T-cell (primary cell): ENCODE measurements around the gene KLF3. TPM values are rescaled to one million over a fixed set of nuclear protein-coding genes. Genes with fewer than 3 reads are reported as not detected.

Source experiments
- ATAC-seq, 4 experiments: fragments of 200-7000 bp in 3 of 4; fragments of 150-1000 bp in 1 of 4; cut with Tn5 transposase; replicated peaks in 1 of 4; 1 replicate in 3 of 4; 2 replicates in 1 of 4; pipeline ENCODE4 v1.10.0; 2021; ENCODE audit warnings: moderate library complexity in 3 of 4, mild to moderate bottlenecking in 2 of 4, moderate number of reproducible peaks in 1 of 4
- CTCF ChIA-PET, 2 donors: fragments of 300-600 bp; sonication (Branson Sonifier 250); formaldehyde crosslinking; loops; one replicate each; lab custom pipeline; 2022; ENCODE audit warnings: antibody characterized with exemption in 2 of 2; lab: Charles Lee
- POLR2A ChIA-PET, 2 donors: fragments of 300-600 bp; sonication (Branson Sonifier 250); formaldehyde crosslinking; loops; one replicate each; lab custom pipeline; 2022; ENCODE audit warnings: antibody characterized with exemption in 2 of 2; lab: Charles Lee
- DNase-seq, 35 experiments: peaks; one replicate each; pipeline versions ENCODE4 v3.0.0 to v3.0.0-alpha.2; 2013 to 2023
- H3K27ac ChIP-seq: one replicate; pipeline ENCODE4 v1.5.1; 2013; ENCODE audit warnings: low read length
- H3K27me3 ChIP-seq, 2 experiments: replicated peaks in 1 of 2; 1 replicate in 1 of 2; 2 replicates in 1 of 2; pipeline versions ENCODE4 v1.6.1 to v1.7.0; 2013; ENCODE audit warnings: low read length in 1 of 2, mixed read lengths in 1 of 2; ENCODE audit not compliant: control insufficient read depth in 2 of 2, insufficient read depth in 2 of 2; ENCODE audit errors: extremely low read depth in 1 of 2
- H3K36me3 ChIP-seq, 2 donors: 1 replicate in 1 of 2; 2 replicates in 1 of 2; pipeline versions ENCODE4 v1.6.1 to v1.7.0; 2013; ENCODE audit warnings: low read length in 1 of 2; ENCODE audit not compliant: control insufficient read depth in 2 of 2, insufficient read depth in 1 of 2; ENCODE audit errors: extremely low read depth in 1 of 2
- H3K4me1 ChIP-seq, 2 experiments: 1 replicate in 1 of 2; 2 replicates in 1 of 2; pipeline versions ENCODE4 v1.6.1 to v1.7.0; 2013; ENCODE audit warnings: low read length in 2 of 2, mixed read lengths in 1 of 2; ENCODE audit not compliant: insufficient read depth in 2 of 2, control insufficient read depth in 1 of 2; ENCODE audit errors: extremely low read depth in 1 of 2
- H3K4me3 ChIP-seq, 2 donors: 1 replicate in 1 of 2; 2 replicates in 1 of 2; pipeline versions ENCODE4 v1.5.1 to v1.7.0; 2013; ENCODE audit warnings: mild to moderate bottlenecking in 2 of 2, low read length in 1 of 2, moderate library complexity in 1 of 2; ENCODE audit not compliant: control insufficient read depth in 1 of 2; ENCODE audit errors: extremely low read depth in 1 of 2
- H3K9me3 ChIP-seq: 2 replicates; pipeline ENCODE4 v1.7.0; 2013
- H3K27ac Mint-ChIP-seq, 2 donors: one replicate each; pipeline ENCODE4 v1.8.0; 2020 to 2021; ENCODE audit warnings: mild to moderate bottlenecking in 2 of 2, mixed read lengths in 2 of 2
- H3K27me3 Mint-ChIP-seq, 2 donors: one replicate each; pipeline ENCODE4 v1.8.0; 2021 to 2022; ENCODE audit warnings: mixed read lengths in 2 of 2
- H3K36me3 Mint-ChIP-seq: one replicate; pipeline ENCODE4 v1.8.0; 2021; ENCODE audit warnings: mixed read lengths
- H3K4me1 Mint-ChIP-seq, 3 donors: one replicate each; pipeline ENCODE4 v1.8.0; 2020 to 2022; ENCODE audit warnings: mixed read lengths in 3 of 3, mild to moderate bottlenecking in 1 of 3
- H3K4me3 Mint-ChIP-seq, 3 donors: one replicate each; pipeline ENCODE4 v1.8.0; 2020 to 2022; ENCODE audit warnings: mild to moderate bottlenecking in 3 of 3, mixed read lengths in 3 of 3, moderate library complexity in 3 of 3
- H3K9me3 Mint-ChIP-seq, 3 donors: one replicate each; pipeline ENCODE4 v1.8.0; 2020 to 2022; ENCODE audit warnings: mixed read lengths in 3 of 3
- WGBS: methylation state at CpG from one replicate; pipeline ENCODE4 v1.1.5; 2013; ENCODE audit warnings: missing lambda C conversion rate; ENCODE audit not compliant: insufficient coverage; 5-methylcytosine and 5-hydroxymethylcytosine counted together
- total RNA-seq, 35 experiments: library from RNA in 6 of 35; stranded (reverse) in 6 of 35; fragments of 120-200 nt in 1 of 35; gene quantifications; one replicate each; pipeline versions ENCODE4 v1.2.1 to v1.2.4 and lab custom pipeline; 2013 to 2026

KLF3 gene
- total RNA-seq, 5 donors from 2014 or later (not counting 1 experiment from before 2014, with no cell fraction given): 115 to 127 (median 124) TPM

DNA sequence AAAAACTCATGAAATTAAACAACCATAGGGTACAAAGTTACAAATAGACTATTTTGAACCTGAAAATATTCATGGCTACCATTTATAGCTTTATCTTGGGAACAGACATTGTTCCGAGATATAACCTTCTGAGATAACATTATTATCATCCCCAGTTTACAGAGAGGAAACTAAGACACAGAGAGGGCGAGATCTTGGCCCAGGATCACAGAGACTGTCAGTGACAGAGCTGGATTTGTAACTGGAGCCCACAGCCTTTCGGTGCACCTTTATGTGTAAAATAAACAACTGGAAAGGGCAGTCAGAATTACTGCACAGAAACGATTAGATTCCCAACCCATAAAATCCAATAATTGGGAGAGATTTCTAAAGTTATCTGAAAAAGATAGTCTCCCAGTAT lies 28.4 kb downstream of the KLF3 start:
- DNase-seq (no peak), ATAC-seq (no peak)
- Histone ChIP-seq H3K9me3 (no peaks in the 10 kb centered on the region), H3K36me3 (peaks cover 11 to 90% of the 10 kb centered on the region in 2 donors), H3K4me3 (no peak overlapping the region), H3K27ac (no peak overlapping the region), H3K4me1 (peaks cover under 1 to 13% of the 10 kb centered on the region in 2 experiments), H3K27me3 (no peaks in the 10 kb centered on the region)
- H3K27ac Mint-ChIP-seq: peak overlapping the region in 1 of 2 donors; percentile 11
- H3K4me1 Mint-ChIP-seq: peaks cover 21 to 52% (median 27%) of the 10 kb centered on the region in 3 donors
- H3K4me3 Mint-ChIP-seq: no peak overlapping the region
- 96% methylated on average over 3 of the region's 4 CpGs for WGBS
- peaks cover 78% of the 10 kb centered on the region for H3K36me3 Mint-ChIP-seq
- POLR2A ChIA-PET: no interaction called here
- no peaks in the 10 kb centered on the region for H3K27me3 Mint-ChIP-seq
- no peaks in the 10 kb centered on the region for H3K9me3 Mint-ChIP-seq
- CTCF ChIA-PET: no interaction called here

DNA sequence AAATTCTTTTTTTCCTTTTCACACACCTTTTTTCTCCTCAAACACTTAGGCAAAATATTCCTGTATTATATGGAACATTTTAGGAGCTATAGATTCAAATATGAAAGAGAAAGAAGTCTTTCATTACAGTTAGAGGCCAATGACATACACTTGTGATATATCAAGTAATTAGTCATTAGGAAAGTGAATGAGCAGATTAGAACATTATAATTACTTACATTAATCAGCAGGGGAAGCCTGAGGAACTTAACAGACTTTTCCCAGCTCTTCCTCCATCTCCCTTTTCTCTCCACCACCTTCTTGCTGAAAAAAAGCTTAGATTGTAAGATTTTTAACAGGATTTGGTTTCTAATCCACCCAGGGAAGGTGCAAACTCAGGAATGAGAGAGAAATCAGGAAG lies 29.6 kb downstream of the KLF3 start:
- Histone ChIP-seq H3K27me3 (no peaks in the 10 kb centered on the region), H3K4me1 (peaks cover 0 to 4% of the 10 kb centered on the region in 2 experiments), H3K27ac (no peak overlapping the region), H3K4me3 (no peak overlapping the region), H3K9me3 (no peaks in the 10 kb centered on the region), H3K36me3 (peaks cover 14 to 91% of the 10 kb centered on the region in 2 donors)
- H3K4me3 Mint-ChIP-seq: no peak overlapping the region
- peaks cover 79% of the 10 kb centered on the region for H3K36me3 Mint-ChIP-seq
- no peak for ATAC-seq
- POLR2A ChIA-PET: no interaction called here
- H3K27ac Mint-ChIP-seq: no peak overlapping the region
- peaks cover 9 to 46% (median 15%) of the 10 kb centered on the region in 3 donors for H3K4me1 Mint-ChIP-seq
- CTCF ChIA-PET: interaction anchor here in 1 of 2 donors (0.6 to 1.6 kb wide), 4 partner anchors 9 to 421 kb away, joined by 3 to 8 read pairs (median 4); no protein-coding TSS in a partner anchor
- DNase-seq: no peak
- H3K9me3 Mint-ChIP-seq: no peaks in the 10 kb centered on the region
- H3K27me3 Mint-ChIP-seq: no peaks in the 10 kb centered on the region

DNA sequence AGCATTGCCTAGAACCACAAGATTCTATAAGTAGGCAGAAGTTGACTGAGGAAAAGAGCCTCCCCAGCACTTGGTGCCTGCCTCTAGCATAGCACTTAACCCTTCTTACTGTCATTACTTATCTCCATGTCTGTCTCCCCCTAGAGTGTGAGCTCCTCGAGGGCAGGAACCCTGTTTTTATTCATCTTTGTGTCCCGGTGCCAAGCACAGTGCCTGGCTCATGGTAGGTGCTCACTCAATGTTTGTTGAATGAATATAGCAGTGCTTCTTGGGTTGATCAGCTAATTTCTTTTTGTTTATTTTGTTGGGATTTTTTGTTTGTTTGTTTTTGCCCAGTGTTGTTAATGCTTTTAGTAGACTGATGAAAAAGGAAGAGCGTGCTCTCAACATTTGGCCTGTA lies 30.3 kb downstream of the KLF3 start:
- peaks cover 11 to 89% of the 10 kb centered on the region in 2 donors for H3K36me3 ChIP-seq
- Mint-ChIP-seq H3K4me3 (no peak overlapping the region), H3K27me3 (no peaks in the 10 kb centered on the region), H3K9me3 (no peaks in the 10 kb centered on the region), H3K36me3 (peaks cover 77% of the 10 kb centered on the region), H3K27ac (peak overlapping the region; percentile 19 to 49), H3K4me1 (peaks cover 4 to 43% (median 10%) of the 10 kb centered on the region in 3 donors)
- DNase-seq (no peak), ATAC-seq (peak in 1 of 4 experiments; percentile 17)
- CTCF ChIA-PET: interaction anchor here in 1 of 2 donors (0.6 to 1.6 kb wide), 2 partner anchors 11 to 66 kb away, joined by 3 read pairs; no protein-coding TSS in a partner anchor
- H3K27me3 ChIP-seq: no peaks in the 10 kb centered on the region
- no peaks in the 10 kb centered on the region for H3K9me3 ChIP-seq
- no peak overlapping the region for H3K27ac ChIP-seq
- WGBS: 100% methylated on average over 1 of the region's 3 CpGs
- no peaks in the 10 kb centered on the region for H3K4me1 ChIP-seq
- H3K4me3 ChIP-seq: no peak overlapping the region
- POLR2A ChIA-PET: no interaction called here

DNA sequence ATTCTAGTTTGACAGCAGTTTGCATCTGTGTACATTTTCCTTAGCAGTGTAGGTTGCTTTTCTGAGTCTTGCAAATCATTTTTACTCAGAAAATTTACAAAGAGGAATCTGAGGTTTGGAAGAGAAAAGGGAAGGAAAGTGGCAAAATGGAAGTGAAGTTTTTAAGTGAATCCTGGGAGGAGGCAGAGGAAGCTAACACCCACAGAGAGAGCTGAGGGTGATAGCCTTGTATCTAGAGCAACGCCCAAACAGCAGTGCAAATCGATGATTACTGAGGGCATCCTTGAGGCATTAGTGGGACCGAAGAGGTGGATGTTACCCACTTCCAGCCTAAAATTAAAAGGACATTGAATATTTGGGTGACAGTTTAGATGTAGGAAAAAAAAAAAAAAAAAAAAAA lies 31.8 kb downstream of the KLF3 start:
- Mint-ChIP-seq H3K27me3 (no peaks in the 10 kb centered on the region), H3K9me3 (no peaks in the 10 kb centered on the region), H3K4me1 (peaks cover 4 to 35% (median 8%) of the 10 kb centered on the region in 3 donors), H3K27ac (peak overlapping the region; percentile 36 to 44), H3K4me3 (no peak overlapping the region), H3K36me3 (peaks cover 64% of the 10 kb centered on the region)
- H3K27ac ChIP-seq: no peak overlapping the region
- H3K36me3 ChIP-seq: peaks cover 10 to 74% of the 10 kb centered on the region in 2 donors
- H3K27me3 ChIP-seq: no peaks in the 10 kb centered on the region
- DNase-seq: no peak
- no peaks in the 10 kb centered on the region for H3K9me3 ChIP-seq
- no peaks in the 10 kb centered on the region for H3K4me1 ChIP-seq
- ChIA-PET POLR2A (no interaction called here), CTCF (no interaction called here)
- WGBS: no CpG with 5 or more reads among the region's 3 CpGs
- H3K4me3 ChIP-seq: no peak overlapping the region
- ATAC-seq: no peak

DNA sequence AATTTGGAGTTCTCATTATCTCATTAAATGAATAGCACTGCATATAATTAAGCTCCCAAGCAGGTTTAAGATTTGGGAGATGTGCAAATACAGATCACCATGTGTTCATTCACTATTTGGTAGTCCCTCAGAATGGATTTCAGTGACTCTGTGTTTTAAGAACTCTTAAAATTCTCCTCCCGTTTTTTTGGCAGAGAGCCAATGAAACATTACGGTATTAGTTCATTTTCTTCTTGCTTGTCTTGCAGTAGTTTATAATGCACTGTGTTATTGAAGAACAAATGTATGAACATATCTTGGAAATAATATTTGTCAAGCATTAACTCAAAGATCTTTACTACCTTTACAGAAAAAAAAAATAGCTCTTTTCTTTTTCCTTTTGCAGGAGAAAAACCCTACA lies 32.7 kb downstream of the KLF3 start:
- H3K36me3 ChIP-seq: peaks cover 10 to 65% of the 10 kb centered on the region in 2 donors
- POLR2A ChIA-PET: no interaction called here

DNA sequence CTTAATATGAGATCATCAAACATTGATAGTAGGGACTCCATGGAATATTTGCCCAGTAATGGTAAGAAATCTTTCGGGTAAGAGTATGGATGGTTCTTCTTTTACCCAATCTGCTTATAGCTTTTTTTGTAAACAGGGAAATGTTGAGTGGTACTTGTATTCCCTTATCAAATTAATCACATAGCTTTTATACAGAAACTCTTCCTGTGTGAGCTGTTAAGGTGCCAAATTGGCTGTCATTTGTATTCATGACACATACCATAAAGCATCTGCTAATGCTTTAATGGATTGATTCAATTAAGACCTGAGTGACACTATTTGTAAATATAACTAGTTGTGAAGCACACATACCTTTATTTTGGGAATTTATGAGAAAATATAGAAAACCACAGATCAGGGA lies 34.2 kb downstream of the KLF3 start:
- POLR2A ChIA-PET: no interaction called here
- CTCF ChIA-PET: interaction anchor here in 1 of 2 donors (0.6 to 0.7 kb wide), 2 partner anchors 11 to 380 kb away, joined by 3 read pairs; no protein-coding TSS in a partner anchor
- Histone ChIP-seq H3K4me1 (no peaks in the 10 kb centered on the region), H3K4me3 (no peak overlapping the region), H3K9me3 (no peaks in the 10 kb centered on the region), H3K36me3 (peaks cover 10 to 56% of the 10 kb centered on the region in 2 donors), H3K27me3 (no peaks in the 10 kb centered on the region), H3K27ac (no peak overlapping the region)
- ATAC-seq (no peak), DNase-seq (no peak)
- peaks cover 4 to 34% (median 9%) of the 10 kb centered on the region in 3 donors for H3K4me1 Mint-ChIP-seq
- no peaks in the 10 kb centered on the region for H3K9me3 Mint-ChIP-seq
- peaks cover 52% of the 10 kb centered on the region for H3K36me3 Mint-ChIP-seq
- no CpG with 5 or more reads among the region's 1 CpG for WGBS
- no peak overlapping the region for H3K27ac Mint-ChIP-seq
- no peaks in the 10 kb centered on the region for H3K27me3 Mint-ChIP-seq
- no peak overlapping the region for H3K4me3 Mint-ChIP-seq

More for the DNA sequence above, 32.7 kb downstream of the KLF3 start:
- Mint-ChIP-seq H3K4me1 (peaks cover 4 to 34% (median 8%) of the 10 kb centered on the region in 3 donors), H3K4me3 (no peak overlapping the region), H3K27me3 (no peaks in the 10 kb centered on the region), H3K36me3 (peaks cover 58% of the 10 kb centered on the region), H3K9me3 (no peaks in the 10 kb centered on the region), H3K27ac (no peak overlapping the region)
- Histone ChIP-seq H3K27ac (no peak overlapping the region), H3K27me3 (no peaks in the 10 kb centered on the region), H3K4me3 (no peak overlapping the region), H3K9me3 (no peaks in the 10 kb centered on the region), H3K4me1 (no peaks in the 10 kb centered on the region)
- WGBS: no CpG with 5 or more reads among the region's 2 CpGs
- CTCF ChIA-PET: interaction anchor here in 1 of 2 donors (0.5 to 0.7 kb wide), 2 partner anchors 516 to 725 kb away, joined by 3 to 4 read pairs; no protein-coding TSS in a partner anchor
- no peak for DNase-seq
- ATAC-seq: no peak
